H9 (cell line): Measurements from ENCODE around the gene BMPER. TPM values are rescaled to one million over a fixed set of nuclear protein-coding genes. Genes with fewer than 3 reads are reported as not detected.
A peak's percentile ranks its signal among the peaks of the same experiment; 100 is the strongest.

Experiments used
- DNase-seq: peaks from one replicate; pipeline ENCODE4 v3.0.0-alpha.2; 2017
- H2AFZ ChIP-seq: one replicate; pipeline ENCODE4 v1.6.1; 2013; ENCODE audit warnings: mild to moderate bottlenecking, low read length, control low read depth, moderate library complexity
- H2AK5ac ChIP-seq: 2 replicates; pipeline ENCODE4 v1.6.1; 2013; ENCODE audit warnings: low read length, control low read depth, mixed read lengths; ENCODE audit not compliant: insufficient read length
- H2BK120ac ChIP-seq: one replicate; pipeline ENCODE4 v1.6.1; 2013; ENCODE audit warnings: low read depth, mild to moderate bottlenecking, low read length, control low read depth, inconsistent platforms; ENCODE audit not compliant: poor library complexity, severe bottlenecking
- H2BK12ac ChIP-seq: 2 replicates; pipeline ENCODE4 v1.6.1; 2013; ENCODE audit warnings: low read length, control low read depth, mixed read lengths, low read depth; ENCODE audit not compliant: insufficient read length
- H2BK15ac ChIP-seq: 2 replicates; pipeline ENCODE4 v1.6.1; 2013; ENCODE audit warnings: low read depth, low read length, control low read depth
- H2BK20ac ChIP-seq: one replicate; pipeline ENCODE4 v1.6.1; 2013; ENCODE audit warnings: low read depth, mild to moderate bottlenecking, low read length, control low read depth, inconsistent platforms; ENCODE audit not compliant: poor library complexity, severe bottlenecking
- H2BK5ac ChIP-seq: 2 replicates; pipeline ENCODE4 v1.6.1; 2013; ENCODE audit warnings: low read length, control low read depth, mixed read lengths; ENCODE audit not compliant: insufficient read length
- H3K14ac ChIP-seq: 2 replicates; pipeline ENCODE4 v1.6.1; 2013; ENCODE audit warnings: low read length, control low read depth; ENCODE audit not compliant: insufficient read depth
- H3K18ac ChIP-seq: 2 replicates; pipeline ENCODE4 v1.6.1; 2013; ENCODE audit warnings: low read depth, mild to moderate bottlenecking, mixed read lengths, low read length, control low read depth; ENCODE audit not compliant: insufficient read length
- H3K23ac ChIP-seq: 2 replicates; pipeline ENCODE4 v1.6.1; 2013; ENCODE audit warnings: low read length, control low read depth, mixed read lengths, low read depth; ENCODE audit not compliant: insufficient read length
- H3K23me2 ChIP-seq: 2 replicates; pipeline ENCODE4 v1.6.1; 2013; ENCODE audit warnings: low read depth, mild to moderate bottlenecking, mixed read lengths, low read length, control low read depth; ENCODE audit not compliant: insufficient read length, poor library complexity, severe bottlenecking
- H3K27ac ChIP-seq: 2 replicates; pipeline ENCODE4 v1.5.1; 2013; ENCODE audit warnings: low read length, control low read depth, mixed read lengths, low read depth; ENCODE audit not compliant: insufficient read length
- H3K27me3 ChIP-seq: 2 replicates; pipeline ENCODE4 v1.6.1; 2013; ENCODE audit warnings: low read length, control low read depth, inconsistent platforms; ENCODE audit not compliant: insufficient read depth
- H3K4ac ChIP-seq: 2 replicates; pipeline ENCODE4 v1.6.1; 2013; ENCODE audit warnings: low read depth, mild to moderate bottlenecking, control low read depth, inconsistent platforms, low read length, moderate library complexity
- H3K4me1 ChIP-seq: 2 replicates; pipeline ENCODE4 v1.6.1; 2013; ENCODE audit warnings: low read length, control low read depth, inconsistent platforms; ENCODE audit not compliant: insufficient read depth
- H3K4me2 ChIP-seq: 2 replicates; pipeline ENCODE4 v1.6.1; 2013; ENCODE audit warnings: low read length, control low read depth, mixed read lengths; ENCODE audit not compliant: insufficient read length, insufficient read depth
- H3K56ac ChIP-seq: 2 replicates; pipeline ENCODE4 v1.6.1; 2013; ENCODE audit warnings: low read depth, mild to moderate bottlenecking, mixed read lengths, low read length, control low read depth; ENCODE audit not compliant: insufficient read length
- H3K79me1 ChIP-seq: 2 replicates; pipeline ENCODE4 v1.6.1; 2013; ENCODE audit warnings: low read depth, mild to moderate bottlenecking, moderate library complexity, low read length, control low read depth, inconsistent platforms; ENCODE audit not compliant: insufficient read depth, poor library complexity, severe bottlenecking
- H3K79me2 ChIP-seq: 2 replicates; pipeline ENCODE4 v1.6.1; 2013; ENCODE audit warnings: low read length, control low read depth, inconsistent platforms; ENCODE audit not compliant: insufficient read depth
- H3K9ac ChIP-seq: 2 replicates; pipeline ENCODE4 v1.6.1; 2013; ENCODE audit warnings: low read length, control low read depth, mixed read lengths; ENCODE audit not compliant: insufficient read length; ENCODE audit errors: extremely low read depth
- H3K9me3 ChIP-seq: one replicate; pipeline ENCODE4 v1.6.1; 2013; ENCODE audit warnings: low read depth, low read length, inconsistent platforms; ENCODE audit not compliant: control insufficient read depth
- H3T11ph ChIP-seq: one replicate; pipeline ENCODE4 v1.6.1; 2013; ENCODE audit warnings: mild to moderate bottlenecking, low read length, control low read depth, inconsistent platforms
- H4K20me1 ChIP-seq: one replicate; pipeline ENCODE4 v1.6.1; 2013; ENCODE audit not compliant: control insufficient read depth, insufficient read length, insufficient read depth
- H4K5ac ChIP-seq: 2 replicates; pipeline ENCODE4 v1.6.1; 2013; ENCODE audit warnings: low read depth, mild to moderate bottlenecking, mixed read lengths, low read length, control low read depth; ENCODE audit not compliant: insufficient read length
- H4K8ac ChIP-seq: replicated peaks from 2 replicates; pipeline ENCODE4 v1.6.1; 2013; ENCODE audit warnings: low read length, control low read depth, mixed read lengths, low read depth; ENCODE audit not compliant: insufficient read length
- H4K91ac ChIP-seq: 2 replicates; pipeline ENCODE4 v1.6.1; 2013; ENCODE audit warnings: low read depth, mild to moderate bottlenecking, moderate library complexity, mixed read lengths, low read length, control low read depth; ENCODE audit not compliant: insufficient read length
- H3K27ac Mint-ChIP-seq, 3 experiments: 2 replicates in 2 of 3; 3 replicates in 1 of 3; pipeline ENCODE4 v1.8.0; 2020 to 2021; ENCODE audit warnings: mixed read lengths in 3 of 3, mild to moderate bottlenecking in 1 of 3, moderate library complexity in 1 of 3
- H3K27me3 Mint-ChIP-seq: 2 replicates; pipeline ENCODE4 v1.8.0; 2021; ENCODE audit warnings: low read depth, mild to moderate bottlenecking, moderate library complexity, mixed read lengths
- H3K36me3 Mint-ChIP-seq, 3 experiments: 2 replicates in 2 of 3; 3 replicates in 1 of 3; pipeline ENCODE4 v1.8.0; 2020 to 2021; ENCODE audit warnings: low read depth in 3 of 3, mixed read lengths in 3 of 3; ENCODE audit not compliant: insufficient read depth in 1 of 3
- H3K4me1 Mint-ChIP-seq, 2 experiments: 2 replicates each; pipeline ENCODE4 v1.8.0; 2020; ENCODE audit warnings: mixed read lengths in 2 of 2
- H3K4me3 Mint-ChIP-seq, 2 experiments: 2 replicates in 1 of 2; 3 replicates in 1 of 2; pipeline ENCODE4 v1.8.0; 2020 to 2021; ENCODE audit warnings: mild to moderate bottlenecking in 2 of 2, mixed read lengths in 2 of 2, moderate library complexity in 1 of 2
- H3K9me3 Mint-ChIP-seq, 2 experiments: 2 replicates in 1 of 2; 3 replicates in 1 of 2; pipeline ENCODE4 v1.8.0; 2020; ENCODE audit warnings: mild to moderate bottlenecking in 2 of 2, mixed read lengths in 2 of 2, moderate library complexity in 1 of 2
- WGBS: extraction: QIAGEN DNeasy Blood & Tissue Kit; methylation state at CpG from one replicate; pipeline ENCODE4 v1.1.7; 2013; ENCODE audit warnings: missing lambda C conversion rate, low lambda C conversion rate, mixed read lengths; ENCODE audit not compliant: insufficient read length; ENCODE audit errors: extremely low coverage; 5-methylcytosine and 5-hydroxymethylcytosine counted together
- total RNA-seq: library from RNA; stranded (reverse); gene quantifications from 2 replicates; pipeline ENCODE4 v1.2.1, GENCODE V29; 2021
- TF ChIP-seq, protein P1 (sequence below): fragments of 200-600 bp; sonication (generic); conservative IDR thresholded peaks from 3 replicates; pipeline ENCODE4 v1.8.0; 2021; ENCODE audit warnings: antibody characterized with exemption, mild to moderate bottlenecking

BMPER gene
- total RNA-seq, 1 experiment from 2014 or later: 0.20 TPM

DNA sequence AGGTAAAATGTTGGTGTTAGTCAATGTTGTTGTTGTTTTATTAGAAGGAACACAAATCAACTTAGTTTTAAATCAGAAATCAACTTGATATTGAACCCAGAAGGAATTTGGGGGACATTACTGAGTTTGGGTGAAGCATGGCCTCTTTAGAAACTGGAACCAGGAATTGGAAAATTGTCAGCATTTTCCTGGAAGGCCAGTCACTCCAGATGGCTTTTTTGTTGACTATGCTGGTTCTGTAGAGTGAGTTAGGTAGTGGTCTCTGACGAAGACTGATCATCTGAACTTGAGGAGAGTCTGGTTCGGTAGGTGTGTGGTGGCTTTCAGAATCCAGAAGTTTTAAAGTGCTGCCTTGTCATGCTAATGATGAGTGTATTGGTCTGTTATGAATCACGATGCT lies 111.5 kb downstream of the BMPER start:
- Mint-ChIP-seq H3K9me3 (no peaks in the 10 kb centered on the region), H3K4me3 (no peak overlapping the region), H3K4me1 (peaks cover under 1 to 7% of the 10 kb centered on the region in 2 experiments; a peak in 3 of 4 replicates), H3K27me3 (peaks cover 1% of the 10 kb centered on the region; the same call in 1 of the 2 replicates), H3K27ac (peak overlapping the region in 1 of 3 experiments; percentile 37; a peak in 1 of 7 replicates), H3K36me3 (no peaks in the 10 kb centered on the region)
- Histone ChIP-seq H3K79me1 (no peaks in the 10 kb centered on the region), H2AK5ac (no peak overlapping the region), H3K27ac (no peak overlapping the region), H3K4me1 (no peaks in the 10 kb centered on the region), H3K23me2 (peaks cover 3% of the 10 kb centered on the region), H2BK20ac (no peak overlapping the region), H2BK120ac (no peak overlapping the region), H2BK15ac (no peak overlapping the region), H2BK12ac (no peak overlapping the region), H3K23ac (no peak overlapping the region), H3K9ac (no peak overlapping the region), H3K18ac (no peak overlapping the region), H4K5ac (no peak overlapping the region), H3K4ac (no peak overlapping the region), H3K27me3 (no peaks in the 10 kb centered on the region; the same call in 1 of the 2 replicates), H4K91ac (no peak overlapping the region), H3T11ph (no peak overlapping the region), H3K9me3 (no peaks in the 10 kb centered on the region), H4K8ac (no peak overlapping the region), H2AFZ (no peak overlapping the region), H3K4me2 (no peak overlapping the region), H3K56ac (no peak overlapping the region), H3K79me2 (no peaks in the 10 kb centered on the region), H4K20me1 (no peaks in the 10 kb centered on the region), H3K14ac (no peak overlapping the region), H2BK5ac (no peak overlapping the region)
- no CpG with 5 or more reads among the region's 3 CpGs for WGBS
- no peak for DNase-seq
- TF ChIP-seq, protein P1, sequence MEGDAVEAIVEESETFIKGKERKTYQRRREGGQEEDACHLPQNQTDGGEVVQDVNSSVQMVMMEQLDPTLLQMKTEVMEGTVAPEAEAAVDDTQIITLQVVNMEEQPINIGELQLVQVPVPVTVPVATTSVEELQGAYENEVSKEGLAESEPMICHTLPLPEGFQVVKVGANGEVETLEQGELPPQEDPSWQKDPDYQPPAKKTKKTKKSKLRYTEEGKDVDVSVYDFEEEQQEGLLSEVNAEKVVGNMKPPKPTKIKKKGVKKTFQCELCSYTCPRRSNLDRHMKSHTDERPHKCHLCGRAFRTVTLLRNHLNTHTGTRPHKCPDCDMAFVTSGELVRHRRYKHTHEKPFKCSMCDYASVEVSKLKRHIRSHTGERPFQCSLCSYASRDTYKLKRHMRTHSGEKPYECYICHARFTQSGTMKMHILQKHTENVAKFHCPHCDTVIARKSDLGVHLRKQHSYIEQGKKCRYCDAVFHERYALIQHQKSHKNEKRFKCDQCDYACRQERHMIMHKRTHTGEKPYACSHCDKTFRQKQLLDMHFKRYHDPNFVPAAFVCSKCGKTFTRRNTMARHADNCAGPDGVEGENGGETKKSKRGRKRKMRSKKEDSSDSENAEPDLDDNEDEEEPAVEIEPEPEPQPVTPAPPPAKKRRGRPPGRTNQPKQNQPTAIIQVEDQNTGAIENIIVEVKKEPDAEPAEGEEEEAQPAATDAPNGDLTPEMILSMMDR: no peak
